CD4-positive, alpha-beta T cell treated with Interleukin-10 for 1 hour (primary cell): ENCODE results near the gene CHD2.
"Not testable (repeated sequence)": the region's sequence is repeated elsewhere in the genome, so short reads cannot be mapped to it uniquely, and the experiment has no call there.

Experiments
- DNase-seq: peaks from one replicate; pipeline ENCODE4 v3.0.0-alpha.2; 2020

CHD2 gene

DNA sequence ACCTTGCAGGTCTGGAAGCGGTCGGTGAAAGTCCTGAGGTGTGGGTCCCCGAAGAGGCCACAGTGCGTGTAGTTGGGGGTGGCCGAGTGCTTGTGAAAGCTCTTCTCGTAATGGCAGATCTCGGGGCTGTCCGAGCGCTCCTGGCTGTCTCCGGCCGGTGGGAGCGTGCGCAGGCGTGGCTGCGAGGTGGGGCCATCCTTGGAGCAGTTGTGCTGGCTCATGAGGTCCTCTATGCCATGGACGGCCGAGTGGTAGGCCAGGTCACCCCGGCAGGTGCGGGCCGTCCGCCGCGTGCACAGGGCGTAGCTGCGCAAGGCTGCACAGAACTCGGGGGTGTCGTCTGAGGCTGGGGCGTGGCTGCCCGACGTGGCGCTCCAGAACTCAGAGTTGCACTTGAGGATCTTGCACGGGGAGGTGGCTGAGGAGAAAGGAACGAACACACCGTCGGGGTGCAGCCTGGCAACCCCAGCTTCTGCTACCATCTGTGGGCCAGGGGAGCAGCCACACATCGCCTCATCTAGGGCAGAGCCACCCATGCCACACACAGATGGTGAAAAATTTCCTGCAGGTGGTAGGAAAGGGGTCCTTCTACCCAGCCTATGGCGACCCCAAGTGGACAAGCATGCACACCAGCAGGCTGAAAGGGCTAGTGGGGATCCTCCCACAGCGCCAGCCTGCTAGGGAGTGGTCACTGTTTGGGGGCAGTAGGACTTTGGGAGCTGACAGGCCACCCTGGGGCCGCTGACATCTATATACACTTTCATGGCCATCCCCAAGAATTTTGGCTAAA is 152.2 kb downstream of the CHD2 start:
- DNase-seq, result peak; percentile 31

DNA sequence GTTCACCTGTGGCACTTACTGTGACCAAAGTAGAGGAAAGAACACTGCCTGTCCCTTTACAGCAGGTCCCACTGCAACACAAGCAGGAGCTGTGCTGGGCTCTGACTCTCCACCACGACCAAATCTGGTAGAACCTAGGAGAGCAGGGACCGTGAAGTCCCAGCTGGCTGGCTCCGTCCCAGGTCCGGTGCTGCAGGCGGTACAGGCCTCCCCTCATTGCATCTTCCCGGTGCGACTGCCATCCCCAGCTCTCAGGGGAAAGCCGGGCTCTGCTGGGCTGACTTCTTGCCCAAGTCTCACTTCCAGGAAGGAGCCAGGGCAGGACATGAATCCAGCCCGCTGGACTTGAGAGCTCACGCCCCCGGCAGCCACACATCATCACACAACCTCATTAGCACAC is 155.1 kb downstream of the CHD2 start:
- no peak for DNase-seq

DNA sequence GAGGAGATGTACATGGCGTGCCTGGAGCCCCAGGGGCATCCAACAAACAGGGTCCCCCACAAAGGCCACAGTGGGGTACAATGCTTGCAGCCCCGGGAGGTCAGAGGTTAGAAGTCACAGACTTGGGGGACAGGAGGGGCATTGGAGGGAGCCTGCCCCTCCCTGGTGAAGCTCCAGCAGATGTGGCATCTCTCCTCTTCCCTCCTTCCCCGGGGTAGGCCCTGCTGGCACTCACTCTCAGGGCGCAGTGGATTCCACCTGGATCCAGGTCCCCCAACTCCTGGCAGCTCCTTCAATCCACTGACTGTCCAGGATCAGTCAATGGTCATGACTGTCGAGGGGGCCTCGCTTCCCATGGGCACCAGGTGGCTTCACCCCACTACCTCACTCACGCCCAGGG is 156.7 kb downstream of the CHD2 start:
- no peak for DNase-seq

DNA sequence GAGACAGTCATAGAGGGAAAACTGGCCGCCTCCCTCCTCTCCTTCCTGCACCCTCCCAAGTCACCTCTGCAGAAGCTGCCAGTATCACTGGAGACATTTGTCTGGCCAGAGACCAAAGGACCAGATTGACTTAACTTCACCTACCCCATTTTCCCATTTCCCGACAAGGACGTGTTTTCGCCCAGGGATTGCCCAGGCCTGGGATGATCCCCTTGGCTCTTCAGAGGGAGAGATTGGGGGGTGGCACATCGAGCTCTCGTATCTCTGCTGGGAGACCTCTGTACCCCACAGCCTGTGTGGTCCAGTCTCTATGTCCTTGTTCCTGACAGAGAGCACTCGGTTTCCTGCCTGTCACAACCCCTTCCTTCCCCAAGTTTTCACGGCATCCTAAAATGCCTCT is 157.5 kb downstream of the CHD2 start:
- DNase-seq, result no peak

DNA sequence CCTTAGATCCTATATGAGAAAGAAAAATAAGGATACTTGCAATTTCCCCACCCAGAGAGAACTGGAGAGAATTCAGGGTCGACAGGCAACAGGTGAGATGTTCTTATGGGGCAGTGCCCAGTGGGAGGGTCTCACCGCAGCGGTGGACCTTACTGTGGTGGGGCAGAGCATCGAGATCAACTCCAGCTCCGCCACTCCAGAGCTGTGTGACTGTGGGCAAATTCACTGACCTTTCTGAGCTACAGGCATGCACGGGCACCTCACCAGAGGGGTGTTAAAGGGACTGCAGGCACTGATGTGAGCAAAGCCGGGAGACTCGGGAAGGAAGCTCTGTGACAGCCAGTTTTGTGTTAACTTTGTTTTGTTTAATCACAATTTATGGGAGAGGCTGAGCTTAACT is 158.0 kb downstream of the CHD2 start:
- no peak for DNase-seq

DNA sequence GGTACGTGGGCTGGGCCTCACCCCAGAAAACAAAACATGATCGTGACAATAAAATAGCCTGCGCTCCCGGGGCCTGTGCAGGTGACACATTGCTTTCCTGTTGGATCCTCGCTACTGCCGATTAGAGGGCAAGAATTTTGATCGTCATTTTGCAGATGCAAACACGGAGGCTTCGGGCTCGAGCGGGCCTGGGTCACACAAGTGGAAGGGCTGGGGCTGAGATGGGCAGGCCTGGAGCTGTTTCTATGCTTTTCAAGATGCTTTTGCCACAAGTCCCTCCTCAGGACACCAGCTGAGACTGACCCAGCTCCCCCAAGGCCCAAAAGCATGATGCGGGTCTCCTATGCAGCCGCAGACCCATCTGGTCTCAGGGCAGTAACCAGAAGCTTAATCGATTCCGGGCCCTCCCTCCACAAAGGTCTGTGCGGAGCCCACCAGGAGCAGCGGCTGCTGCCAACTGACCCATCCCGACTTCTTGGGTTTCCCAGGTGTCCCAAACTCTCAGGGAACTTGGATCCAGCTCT is 158.8 kb downstream of the CHD2 start:
- no peak for DNase-seq

DNA sequence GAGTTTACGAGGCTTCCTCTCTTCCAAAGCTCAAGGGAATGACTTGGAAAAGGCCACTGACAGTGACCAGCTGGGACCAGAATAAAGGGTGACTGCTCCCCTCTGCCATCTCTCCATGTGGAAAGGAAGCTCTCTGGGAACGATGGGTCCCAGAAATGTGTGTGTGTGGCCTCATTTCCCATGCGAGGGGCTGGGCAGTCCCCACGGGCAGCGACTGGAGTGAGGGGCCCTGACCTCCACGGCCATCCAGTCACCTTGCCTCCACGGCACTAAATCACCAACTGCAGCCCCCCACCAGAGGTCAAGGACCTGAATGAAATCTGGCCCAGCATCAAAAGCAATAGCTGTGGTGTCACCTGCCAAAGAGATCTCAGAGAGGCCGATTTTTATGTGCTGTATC is 159.3 kb downstream of the CHD2 start:
- no peak for DNase-seq

DNA sequence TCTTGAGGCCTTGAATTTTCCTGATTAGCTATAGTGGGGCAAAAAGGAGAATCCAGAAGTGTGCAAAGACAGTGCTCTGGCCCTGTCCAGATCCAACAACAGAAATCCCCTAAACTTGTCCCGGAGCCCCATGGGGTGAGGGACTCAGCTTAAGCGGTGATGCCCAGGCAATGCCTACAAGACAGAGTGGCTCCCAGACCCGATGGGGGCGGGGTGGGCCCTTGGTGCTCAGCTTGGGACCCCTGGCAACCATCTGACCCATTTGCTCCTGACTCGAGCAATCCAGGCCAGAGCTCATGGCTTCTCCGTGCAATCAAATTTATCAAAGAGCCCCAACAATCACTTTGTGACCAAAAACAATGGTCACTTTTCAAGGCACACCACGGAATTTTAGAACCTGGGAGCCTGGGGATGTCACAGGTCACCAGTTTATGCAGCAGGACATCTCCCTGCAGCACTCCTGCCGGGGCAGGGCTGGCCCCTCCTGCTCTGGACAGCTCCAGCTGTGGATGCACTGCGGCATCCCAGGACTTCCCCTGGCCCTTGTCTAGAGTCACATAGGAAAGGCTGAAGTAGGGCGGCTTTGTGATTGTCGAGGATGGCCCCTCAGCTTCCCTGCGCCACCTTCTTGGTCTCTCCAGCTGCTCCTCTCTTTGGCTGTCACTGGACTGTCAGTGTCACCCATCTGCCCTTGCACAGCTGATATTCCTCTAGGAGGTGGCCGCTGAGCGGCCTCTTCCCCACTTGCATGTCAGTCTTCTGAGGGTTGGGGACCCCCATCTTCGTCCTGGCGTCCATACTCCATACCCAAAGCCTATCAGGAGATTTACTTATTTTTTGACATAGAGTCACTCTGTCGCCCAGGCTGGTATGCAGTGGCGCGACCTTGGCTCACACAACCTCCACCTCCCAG is 160.5 kb downstream of the CHD2 start:
- DNase-seq, result no peak

DNA sequence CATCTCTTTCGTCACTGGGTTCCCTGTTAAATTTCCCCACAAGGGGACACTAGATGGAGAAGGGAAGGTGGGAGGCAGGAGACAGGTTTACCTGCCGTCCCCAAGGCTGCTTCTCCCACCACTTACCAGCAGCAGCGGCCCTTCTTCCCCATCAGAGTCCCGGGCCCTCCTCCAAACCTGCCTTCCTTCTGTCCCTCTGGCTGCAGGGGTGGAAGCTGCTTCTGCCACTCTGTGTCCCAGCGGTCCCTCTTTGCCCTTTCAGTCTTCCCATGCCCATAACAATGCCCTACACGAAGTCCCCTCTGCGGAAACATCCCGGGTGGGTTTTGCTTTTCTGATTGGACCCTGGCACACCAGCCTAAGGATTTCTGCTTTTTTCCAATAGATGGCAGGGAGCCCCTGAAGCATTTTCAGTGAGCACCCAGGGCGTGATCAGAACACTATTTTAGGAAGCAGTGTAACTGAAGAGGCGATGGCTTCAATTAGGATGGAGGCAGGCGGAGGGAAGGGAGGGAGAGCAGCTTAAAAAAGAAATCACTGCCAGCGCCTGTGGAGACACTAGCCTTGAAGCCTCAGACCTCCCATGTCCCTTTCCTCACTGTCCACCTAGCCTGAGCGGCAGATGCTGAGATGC is 162.6 kb downstream of the CHD2 start:
- not testable (repeated sequence) for DNase-seq

DNA sequence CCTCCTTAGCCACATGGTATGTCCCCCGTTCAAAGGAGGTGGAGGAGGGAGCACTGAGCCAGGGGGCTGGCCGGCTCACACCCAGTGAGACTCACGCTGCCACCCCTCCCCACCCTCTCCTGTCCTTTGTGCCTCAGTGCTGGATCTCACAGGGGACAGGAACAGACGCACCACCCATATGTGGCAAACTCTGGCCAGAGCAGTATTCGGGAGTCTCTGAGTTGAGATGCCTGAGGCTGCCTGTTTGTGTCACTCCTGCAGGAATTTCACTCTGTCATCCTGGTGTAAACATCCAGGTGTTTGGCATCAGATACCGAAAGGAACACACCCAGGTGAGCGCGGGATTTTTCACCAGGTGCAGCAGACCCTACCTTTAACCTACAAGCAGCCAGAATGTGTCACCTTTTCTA is 163.1 kb downstream of the CHD2 start:
- DNase-seq, result no peak

DNA sequence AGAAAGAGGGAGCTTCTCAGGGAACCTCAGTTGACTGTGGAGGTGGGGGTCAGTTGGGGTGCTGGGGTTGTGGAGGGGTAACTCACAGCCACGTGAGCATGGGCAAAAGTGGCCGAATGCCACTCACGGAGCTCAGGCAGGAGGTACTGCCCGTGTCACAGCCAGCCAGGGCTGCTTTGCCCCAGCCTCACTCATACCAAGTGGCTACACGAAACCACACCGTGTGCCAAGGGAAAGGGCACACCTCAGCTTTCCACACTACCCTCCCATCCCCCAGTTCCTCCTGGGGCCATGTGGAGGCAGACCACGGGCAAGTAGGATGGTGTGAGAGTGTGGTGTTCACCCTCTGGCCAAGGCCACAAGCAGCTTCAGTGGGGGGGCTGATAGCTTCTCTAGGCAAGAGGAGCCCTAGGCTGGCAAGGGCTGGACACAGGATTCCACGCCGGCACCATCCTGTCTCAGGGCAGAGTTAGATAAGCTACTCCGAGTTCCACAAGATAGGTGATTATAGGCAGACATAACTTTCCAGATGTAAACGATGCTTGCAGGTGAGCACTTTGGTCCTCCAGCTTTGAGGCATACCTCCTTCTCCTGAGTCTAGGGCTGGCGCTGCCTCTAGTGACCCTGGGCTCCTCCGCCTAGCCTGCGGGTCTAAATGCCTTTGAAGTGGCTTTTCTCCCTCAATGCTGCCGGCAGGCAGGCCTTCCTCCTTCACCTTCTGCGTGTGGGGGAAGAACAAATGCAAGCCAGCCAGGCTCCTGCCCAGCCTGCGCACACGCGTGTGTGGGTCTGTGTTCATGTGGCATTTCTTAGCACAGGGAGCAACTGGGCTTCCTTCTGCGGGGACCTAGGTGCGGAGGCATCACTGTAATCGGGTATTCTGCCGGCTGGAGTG is 163.9 kb downstream of the CHD2 start:
- no peak for DNase-seq

DNA sequence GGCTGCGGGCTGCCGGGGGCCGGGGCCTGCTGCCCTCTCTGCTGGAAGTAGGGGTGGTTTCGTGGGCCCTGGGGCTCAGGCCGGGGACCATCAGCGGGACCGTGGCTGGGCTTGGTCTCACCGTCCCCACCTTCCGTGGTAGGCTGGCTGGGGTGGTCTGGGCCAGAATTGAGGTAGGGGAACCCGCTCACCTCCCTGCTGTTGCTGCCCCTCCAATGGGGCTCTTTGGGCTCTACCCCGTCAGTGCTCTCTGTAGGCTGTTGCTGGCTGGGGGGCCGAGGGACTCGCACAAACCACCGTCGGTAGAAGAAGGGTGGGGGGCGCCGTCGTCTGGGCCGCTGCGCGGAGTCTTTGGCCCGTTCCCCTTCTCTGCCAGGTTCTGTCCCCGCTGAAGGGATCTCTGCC is 165.5 kb downstream of the CHD2 start:
- DNase-seq, result no peak

DNA sequence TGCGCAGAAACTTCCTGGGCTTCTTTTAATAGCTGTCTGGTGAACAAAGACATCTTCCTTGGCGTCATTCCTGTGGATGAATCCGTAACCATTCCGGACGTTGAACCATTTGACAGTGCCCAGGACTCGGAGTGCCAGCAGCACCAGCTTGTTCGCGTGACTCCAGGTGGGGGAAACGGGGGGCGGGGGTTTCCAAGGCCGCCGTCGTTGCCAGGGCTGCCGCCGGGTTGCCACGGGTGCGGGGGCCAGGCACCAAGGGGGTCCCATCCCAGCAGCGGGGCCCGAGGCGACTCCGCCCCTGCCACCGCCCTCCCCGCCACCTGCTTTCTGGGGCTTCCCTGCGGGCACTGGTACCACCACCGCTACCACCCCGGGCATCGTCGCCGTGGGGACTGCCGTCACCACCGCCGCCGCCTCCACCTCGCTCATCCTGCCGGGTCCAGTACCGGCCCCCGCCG is 166.1 kb downstream of the CHD2 start:
- DNase-seq, result no peak

DNA sequence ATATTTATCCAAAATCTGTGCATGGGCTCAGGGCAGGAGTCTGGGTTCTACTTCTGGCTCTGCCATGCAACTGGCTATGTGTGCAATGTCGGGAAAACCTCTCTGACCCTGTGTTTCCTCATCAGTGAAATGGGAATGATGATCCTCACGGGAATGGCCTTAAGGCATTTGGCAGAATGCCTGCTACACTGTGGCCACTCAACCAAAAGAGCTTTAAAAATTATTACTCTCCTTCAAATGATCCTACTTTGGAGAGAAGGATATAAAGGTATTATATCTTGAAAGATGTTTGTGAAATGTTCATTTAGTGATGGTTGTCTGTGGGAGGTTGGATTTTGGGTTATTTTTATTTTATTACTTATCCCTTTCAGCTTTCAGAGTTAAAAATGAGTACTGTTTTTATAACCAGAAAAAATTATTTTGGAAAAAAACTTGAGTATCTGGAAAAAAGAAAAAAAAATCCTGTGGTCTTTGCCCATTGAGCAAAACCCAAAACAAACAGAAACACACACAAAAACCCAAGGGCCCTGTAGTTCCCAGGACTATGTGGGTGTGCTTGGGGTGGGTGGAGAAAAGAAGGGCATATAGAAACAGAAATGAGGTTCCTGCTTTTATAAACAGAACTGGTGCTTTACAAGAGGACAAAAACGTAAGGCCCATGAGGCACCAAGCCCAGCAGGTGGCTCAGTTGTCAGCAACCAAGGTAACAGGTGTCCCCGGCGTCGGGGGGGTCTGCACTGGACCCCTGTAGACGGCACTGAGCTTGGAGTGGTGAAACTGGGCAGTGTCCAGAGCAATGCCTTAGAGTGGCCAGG is 166.9 kb downstream of the CHD2 start:
- no peak for DNase-seq

DNA sequence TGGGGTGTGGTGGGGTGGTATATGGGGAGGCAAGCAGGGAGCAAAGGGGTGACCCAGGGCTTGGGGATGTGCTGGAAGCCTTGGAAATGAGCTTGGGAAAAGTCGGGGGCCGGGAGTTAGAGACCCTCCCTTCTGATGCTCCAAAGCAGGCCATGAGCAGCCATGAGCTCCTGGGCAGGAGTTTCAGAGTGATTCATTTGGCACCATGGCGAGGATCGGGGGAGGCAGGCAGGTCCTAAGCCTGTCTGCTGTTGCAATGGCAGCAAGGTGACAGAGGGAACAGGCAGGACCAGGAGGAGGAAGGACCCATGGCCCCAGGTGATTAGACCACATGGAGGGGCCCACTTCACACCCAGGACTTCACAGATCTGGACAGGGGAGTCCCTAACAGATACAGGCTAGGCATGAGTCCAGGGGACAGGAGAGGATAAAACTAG is 167.5 kb downstream of the CHD2 start:
- no peak for DNase-seq

DNA sequence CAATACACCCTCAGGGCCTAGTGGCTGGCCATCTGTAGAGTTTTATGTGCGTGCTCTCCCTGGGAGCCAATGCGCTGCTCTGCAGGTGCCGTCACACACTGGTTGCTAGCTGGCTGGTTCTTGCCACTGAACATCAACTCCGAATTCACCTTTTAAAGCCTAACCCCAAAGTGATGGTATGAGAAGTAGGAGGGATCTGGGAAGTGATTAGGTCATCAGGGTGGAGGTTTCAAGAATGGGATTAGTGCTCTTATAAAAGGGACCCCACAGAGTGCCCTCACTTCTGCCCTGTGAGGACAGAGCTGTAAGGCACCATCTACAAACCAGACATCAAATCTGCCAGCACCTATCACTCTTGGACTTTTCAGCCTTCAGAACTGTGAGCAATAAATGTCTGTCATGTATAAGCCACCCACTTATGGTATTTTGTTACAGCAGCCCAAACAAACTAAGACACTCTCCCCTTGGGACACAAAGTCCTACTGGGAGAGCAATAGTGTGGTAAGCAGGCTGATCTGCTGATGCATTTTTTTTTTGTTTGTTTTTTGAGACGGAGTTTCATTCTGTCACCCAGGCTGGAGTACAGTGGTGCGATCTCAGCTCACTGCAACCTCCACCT is 168.6 kb downstream of the CHD2 start:
- no peak for DNase-seq

DNA sequence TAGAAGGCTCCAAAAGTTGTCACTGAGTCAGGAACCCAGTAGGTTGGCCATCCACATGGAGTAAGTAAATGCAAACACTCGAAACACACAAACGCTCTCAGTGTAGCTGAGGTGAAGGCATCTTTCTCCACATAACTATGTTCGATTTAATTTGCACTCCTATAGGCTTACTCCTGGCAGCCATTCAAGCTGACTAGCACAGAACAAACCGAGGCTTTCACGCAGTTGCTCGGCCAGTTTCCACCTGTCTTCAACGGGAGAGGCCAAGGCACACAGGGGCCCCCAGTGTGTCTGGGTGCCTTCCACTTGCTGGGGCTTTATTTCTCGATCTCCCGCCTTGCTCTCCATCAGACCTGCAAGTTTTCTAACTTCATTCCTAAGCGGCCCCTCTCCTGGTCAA is 170.0 kb downstream of the CHD2 start:
- no peak for DNase-seq

DNA sequence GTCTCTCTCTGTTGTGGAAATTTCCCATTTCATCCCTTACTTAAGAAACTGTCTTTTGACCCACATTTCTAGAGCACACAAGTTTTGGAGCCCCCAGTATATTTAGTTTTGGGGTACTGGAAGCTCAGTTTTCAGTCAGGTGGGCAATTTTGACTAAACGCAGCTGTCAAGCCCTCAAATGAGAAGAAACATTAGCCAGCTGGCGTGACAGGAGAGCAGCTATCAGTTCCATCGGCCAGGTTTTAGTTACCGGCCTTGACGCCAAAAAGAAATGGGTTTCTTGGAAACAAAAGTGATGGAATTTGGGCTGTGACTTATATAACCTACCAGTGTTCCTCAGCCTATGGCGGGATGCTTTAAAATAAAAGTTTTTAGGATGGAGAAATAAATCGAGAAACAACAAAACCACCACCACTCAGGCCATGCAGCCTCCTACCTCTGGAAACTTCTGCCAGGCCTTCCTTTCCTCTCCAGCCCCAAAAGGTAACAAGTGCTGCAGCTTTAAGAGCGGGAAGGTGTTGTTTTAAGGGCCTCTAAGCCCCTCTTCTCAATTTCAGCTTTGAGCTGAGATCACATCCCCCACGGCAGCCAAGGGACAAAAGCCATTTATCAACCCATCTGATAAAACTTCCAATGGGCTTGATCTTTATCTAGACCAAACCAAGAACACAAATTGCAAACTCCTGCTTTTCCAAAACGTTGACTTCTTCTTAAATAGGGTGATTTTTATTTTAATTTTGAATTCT is 170.6 kb downstream of the CHD2 start:
- no peak for DNase-seq

DNA sequence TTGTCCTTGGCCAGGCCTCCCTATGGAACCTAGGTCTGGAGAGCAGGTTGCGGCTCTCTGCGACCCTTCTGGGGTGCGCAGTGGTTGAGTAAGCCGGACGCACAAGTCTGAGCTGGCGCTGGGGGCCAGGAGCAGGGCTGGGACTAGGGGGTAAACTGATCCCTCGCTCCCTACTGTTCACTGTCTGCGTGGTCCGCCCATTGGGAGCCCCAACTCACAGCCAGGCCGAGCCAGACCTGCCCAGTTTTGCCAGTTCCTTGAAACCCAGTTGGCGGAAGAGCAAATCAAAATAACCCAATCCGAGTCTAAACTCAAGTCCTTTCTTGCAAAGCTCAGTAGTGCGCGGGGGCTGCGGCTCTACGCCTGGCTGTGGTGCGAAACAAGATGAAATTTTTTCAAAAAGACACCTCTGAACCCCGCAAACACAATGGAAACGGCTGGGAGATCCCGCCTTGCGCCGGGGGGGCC is 171.4 kb downstream of the CHD2 start:
- no peak for DNase-seq

DNA sequence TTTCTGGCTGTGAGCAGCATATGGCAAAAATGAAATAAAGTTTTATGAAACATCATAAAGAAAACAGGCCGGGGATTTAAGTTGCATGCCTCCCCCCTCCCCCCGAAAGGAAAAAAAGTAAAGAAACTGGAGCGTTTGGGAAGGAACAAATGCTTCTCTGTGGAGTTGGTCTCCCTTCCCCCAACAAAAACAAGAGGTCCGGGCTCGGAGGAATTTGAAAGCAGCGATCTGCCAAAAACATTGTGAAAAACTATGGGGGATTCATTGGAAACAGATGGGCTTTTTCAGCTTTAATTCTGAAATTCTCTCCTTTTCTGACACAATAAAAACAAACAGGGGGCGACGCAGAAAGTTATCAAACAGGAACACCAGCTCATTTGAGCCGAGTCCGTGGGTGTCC is 171.9 kb downstream of the CHD2 start:
- no peak for DNase-seq
